ENCODE results near the gene EPHB1.

GRCh38 chr3:134876836-134877235 lies 81.8 kb downstream of the EPHB1 start:
- TF ChIP-seq ZNF607 (CRISPR knock-in tag; IDR thresholded peaks at IDR 0.05; ENCODE audit: borderline replicate concordance) (no peak), ERF (CRISPR knock-in tag; IDR thresholded peaks at IDR 0.05) (no peak), ZNF124 (CRISPR knock-in tag; IDR thresholded peaks at IDR 0.05) (no peak), MYC (CRISPR knock-in tag; IDR thresholded peaks at IDR 0.05; ENCODE audit: borderline replicate concordance) (no peak), KDM3A (CRISPR knock-in tag; IDR thresholded peaks at IDR 0.05; ENCODE audit: low read depth) (no peak), ZBTB4 (CRISPR knock-in tag; IDR thresholded peaks at IDR 0.05; ENCODE audit: borderline replicate concordance) (no peak), ZNF224 (CRISPR knock-in tag; IDR thresholded peaks at IDR 0.05) (no peak), SYNCRIP (IDR thresholded peaks at IDR 0.05; ENCODE audit: insufficient read depth, low read depth, low read length) (no peak), EZH2 (conservative IDR thresholded peaks at IDR 0.05; ENCODE audit: low read depth, low read length) (no peak), TCF7 (IDR thresholded peaks at IDR 0.05; ENCODE audit: low read depth) (no peak), SP4 (CRISPR knock-in tag; IDR thresholded peaks at IDR 0.05) (no peak), TGIF2 (CRISPR knock-in tag; IDR thresholded peaks at IDR 0.05) (no peak), ZNF274 (CRISPR knock-in tag; IDR thresholded peaks at IDR 0.05) (no peak)
